Neural progenitor cell (in vitro differentiated cells): Measurements from ENCODE around the gene RARA. TPM values are rescaled to one million over a fixed set of nuclear protein-coding genes. Genes with fewer than 3 reads are reported as not detected.

Experiments used
- DNase-seq: peaks from one replicate; pipeline ENCODE4 v3.0.0-alpha.2; 2016; ENCODE audit warnings: low spot score
- H2AFZ ChIP-seq: fragments of 200-600 bp; sonication (generic); replicated peaks from 2 replicates; pipeline ENCODE4 v1.6.1; 2016; ENCODE audit warnings: antibody characterized with exemption
- H3F3A ChIP-seq: fragments of 200-600 bp; sonication (generic); 2 replicates; pipeline ENCODE4 v1.6.1; 2016; ENCODE audit warnings: antibody characterized with exemption, low read depth
- H3K27ac ChIP-seq: fragments of 200-600 bp; sonication (generic); 2 replicates; pipeline ENCODE4 v1.5.1; 2016; ENCODE audit warnings: mild to moderate bottlenecking
- H3K27me3 ChIP-seq: fragments of 200-600 bp; sonication (generic); 2 replicates; pipeline ENCODE4 v1.6.1; 2016; ENCODE audit warnings: mild to moderate bottlenecking, moderate library complexity
- H3K36me3 ChIP-seq: fragments of 200-600 bp; sonication (generic); 2 replicates; pipeline ENCODE4 v1.5.1; 2016
- H3K4me1 ChIP-seq: fragments of 200-600 bp; sonication (generic); 2 replicates; pipeline ENCODE4 v1.6.1; 2016; ENCODE audit warnings: mixed run types
- H3K4me2 ChIP-seq: fragments of 200-600 bp; sonication (generic); 2 replicates; pipeline ENCODE4 v1.6.1; 2016
- H3K4me3 ChIP-seq: fragments of 200-600 bp; sonication (generic); 2 replicates; pipeline ENCODE4 v1.5.1; 2016
- H3K79me2 ChIP-seq: fragments of 200-600 bp; sonication (generic); 2 replicates; pipeline ENCODE4 v1.6.1; 2016; ENCODE audit warnings: low read depth
- H3K9ac ChIP-seq: fragments of 200-600 bp; sonication (generic); 2 replicates; pipeline ENCODE4 v1.6.1; 2016
- H3K9me3 ChIP-seq: fragments of 200-600 bp; sonication (generic); 2 replicates; pipeline ENCODE4 v1.5.1; 2016; ENCODE audit warnings: low read depth
- H4K20me1 ChIP-seq: fragments of 200-600 bp; sonication (generic); 2 replicates; pipeline ENCODE4 v1.6.1; 2016; ENCODE audit warnings: low read depth
- H3K27ac Mint-ChIP-seq: 3 replicates; pipeline ENCODE4 v1.8.0; 2021; ENCODE audit warnings: mixed read lengths
- H3K27me3 Mint-ChIP-seq: 2 replicates; pipeline ENCODE4 v1.8.0; 2022; ENCODE audit warnings: low read depth, mild to moderate bottlenecking, inconsistent platforms, moderate library complexity, mixed read lengths; ENCODE audit not compliant: insufficient read depth
- H3K36me3 Mint-ChIP-seq: 3 replicates; pipeline ENCODE4 v1.8.0; 2021; ENCODE audit warnings: mixed read lengths
- H3K4me1 Mint-ChIP-seq: 3 replicates; pipeline ENCODE4 v1.8.0; 2021; ENCODE audit warnings: mixed read lengths
- H3K4me3 Mint-ChIP-seq: 3 replicates; pipeline ENCODE4 v1.8.0; 2021; ENCODE audit warnings: mild to moderate bottlenecking, moderate library complexity, mixed read lengths
- H3K9me3 Mint-ChIP-seq: 3 replicates; pipeline ENCODE4 v1.8.0; 2020; ENCODE audit warnings: mixed read lengths
- CTCF ChIP-seq: fragments of 200-600 bp; sonication (generic); IDR thresholded peaks from 2 replicates; pipeline ENCODE4 v1.5.1; 2017; ENCODE audit warnings: antibody characterized with exemption, mild to moderate bottlenecking
- EZH2 ChIP-seq: fragments of 200-600 bp; sonication (generic); IDR thresholded peaks from 2 replicates; pipeline ENCODE4 v1.6.1; 2017; ENCODE audit warnings: antibody characterized with exemption, mild to moderate bottlenecking, moderate library complexity
- EZH2phosphoT487 ChIP-seq: fragments of 200-600 bp; sonication (generic); IDR thresholded peaks from 2 replicates; pipeline ENCODE4 v1.6.1; 2017; ENCODE audit warnings: antibody characterized with exemption
- total RNA-seq: library from RNA; depleted of rRNA; stranded (reverse); fragments of >200 nt; gene quantifications from 2 replicates; pipeline ENCODE4 v1.2.3, GENCODE V29; 2015; ENCODE audit warnings: low replicate concordance

Gene RARA
- total RNA-seq, 1 donor from 2014 or later: 9.0 TPM

GRCh38 chr17:40326014-40326831 lies 17.2 kb downstream of the RARA start:
- H3K36me3 Mint-ChIP-seq: no peaks in the 10 kb centered on the region
- Histone ChIP-seq H3K4me3 (no peak overlapping the region), H3K9ac (no peak overlapping the region), H3K36me3 (no peaks in the 10 kb centered on the region), H3K9me3 (no peaks in the 10 kb centered on the region), H3K4me1 (peaks cover 9% of the 10 kb centered on the region), H4K20me1 (peaks cover 61% of the 10 kb centered on the region), H3K27me3 (no peaks in the 10 kb centered on the region), H3K4me2 (no peak overlapping the region), H2AFZ (no peak overlapping the region), H3F3A (no peaks in the 10 kb centered on the region), H3K27ac (no peak overlapping the region), H3K79me2 (peaks cover 7% of the 10 kb centered on the region)
- peaks cover 29% of the 10 kb centered on the region for H3K4me1 Mint-ChIP-seq
- TF ChIP-seq EZH2phosphoT487 (no peak), EZH2 (no peak), CTCF (no peak)
- H3K4me3 Mint-ChIP-seq: no peak overlapping the region
- DNase-seq: no peak
- H3K27me3 Mint-ChIP-seq: peaks cover 2% of the 10 kb centered on the region
- H3K9me3 Mint-ChIP-seq: no peaks in the 10 kb centered on the region
- H3K27ac Mint-ChIP-seq: peak overlapping the region; percentile 72

GRCh38 chr17:40326832-40327199 lies 17.8 kb downstream of the RARA start:
- H3K36me3 ChIP-seq: no peaks in the 10 kb centered on the region
- H3K4me3 ChIP-seq: no peak overlapping the region
- no peak overlapping the region for H3K27ac ChIP-seq
- Mint-ChIP-seq H3K27ac (no peak overlapping the region), H3K9me3 (no peaks in the 10 kb centered on the region), H3K36me3 (no peaks in the 10 kb centered on the region), H3K27me3 (peaks cover 2% of the 10 kb centered on the region), H3K4me1 (peaks cover 24% of the 10 kb centered on the region), H3K4me3 (no peak overlapping the region)
- H3F3A ChIP-seq: no peaks in the 10 kb centered on the region
- no peak overlapping the region for H3K4me2 ChIP-seq
- H3K79me2 ChIP-seq: peaks cover 3% of the 10 kb centered on the region
- H3K9me3 ChIP-seq: no peaks in the 10 kb centered on the region
- H3K4me1 ChIP-seq: peaks cover 3% of the 10 kb centered on the region
- H4K20me1 ChIP-seq: peaks cover 57% of the 10 kb centered on the region
- no peak overlapping the region for H2AFZ ChIP-seq
- DNase-seq: no peak
- TF ChIP-seq CTCF: no peak
- TF ChIP-seq EZH2: no peak
- no peak for TF ChIP-seq EZH2phosphoT487
- H3K27me3 ChIP-seq: no peaks in the 10 kb centered on the region
- H3K9ac ChIP-seq: no peak overlapping the region

GRCh38 chr17:40327244-40327729 lies 18.3 kb downstream of the RARA start:
- Histone ChIP-seq H3K4me1 (no peaks in the 10 kb centered on the region), H3K9me3 (no peaks in the 10 kb centered on the region), H3K27me3 (no peaks in the 10 kb centered on the region), H3K9ac (no peak overlapping the region), H3K36me3 (no peaks in the 10 kb centered on the region), H4K20me1 (peaks cover 57% of the 10 kb centered on the region), H3K79me2 (peaks cover 3% of the 10 kb centered on the region), H3K4me3 (no peak overlapping the region), H3K4me2 (no peak overlapping the region), H3K27ac (no peak overlapping the region), H3F3A (no peaks in the 10 kb centered on the region), H2AFZ (no peak overlapping the region)
- Mint-ChIP-seq H3K27me3 (peaks cover 2% of the 10 kb centered on the region), H3K4me1 (peaks cover 19% of the 10 kb centered on the region), H3K4me3 (no peak overlapping the region), H3K27ac (peak overlapping the region; percentile 37), H3K9me3 (no peaks in the 10 kb centered on the region), H3K36me3 (no peaks in the 10 kb centered on the region)
- no peak for TF ChIP-seq EZH2phosphoT487
- TF ChIP-seq EZH2: no peak
- no peak for TF ChIP-seq CTCF
- no peak for DNase-seq
